PC-9 (cell line): ENCODE measurements around the gene LRRC28.

ENCODE experiments used
- EZH2 ChIP-seq: fragments of 200-600 bp; sonication (generic); IDR thresholded peaks from 2 replicates; pipeline ENCODE4 v1.8.0; 2017; ENCODE audit warnings: antibody characterized with exemption, low read depth
- TF ChIP-seq, protein P1 (sequence below): fragments of 200-600 bp; sonication (generic); conservative IDR thresholded peaks from 2 replicates; pipeline ENCODE4 v1.6.1; 2017; ENCODE audit warnings: mixed run types, antibody characterized with exemption, mild to moderate bottlenecking, moderate library complexity

DNA sequence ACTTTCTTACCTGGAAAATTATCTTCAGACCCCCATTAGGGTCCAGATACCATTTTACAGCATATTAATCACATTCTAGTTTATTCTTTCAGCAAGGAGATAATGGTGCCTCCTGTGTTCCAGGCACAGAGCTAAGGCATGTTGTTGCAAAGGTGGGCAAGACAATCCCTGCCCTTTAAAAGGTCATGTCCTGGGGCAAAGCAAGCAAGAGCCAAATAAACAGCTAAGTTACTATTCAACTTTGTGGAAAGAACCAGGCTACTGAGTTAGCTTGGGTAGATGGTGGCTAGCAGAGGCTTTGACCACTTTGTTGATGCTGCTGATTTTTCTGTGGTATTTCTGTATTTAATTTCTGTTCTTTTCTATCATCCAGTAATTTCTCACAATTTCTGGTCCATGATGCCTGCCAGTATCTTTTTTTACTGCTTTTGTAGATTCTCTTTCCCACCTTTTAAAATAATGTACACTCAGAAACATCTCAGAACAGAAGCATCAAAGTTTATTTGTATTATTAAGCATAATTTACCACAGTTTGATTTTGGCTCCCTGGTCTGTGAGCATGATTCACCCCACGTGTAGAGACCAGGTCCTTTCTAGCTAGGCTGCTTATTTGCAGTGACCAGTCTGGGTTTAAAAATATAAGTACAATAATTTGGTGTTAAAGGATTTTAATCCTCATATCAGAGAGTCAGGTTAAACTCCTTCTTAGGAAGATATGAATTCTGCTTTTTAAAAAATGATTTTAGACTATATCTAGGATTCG lies 71.5 kb downstream of the LRRC28 start:
- TF ChIP-seq, protein P1, sequence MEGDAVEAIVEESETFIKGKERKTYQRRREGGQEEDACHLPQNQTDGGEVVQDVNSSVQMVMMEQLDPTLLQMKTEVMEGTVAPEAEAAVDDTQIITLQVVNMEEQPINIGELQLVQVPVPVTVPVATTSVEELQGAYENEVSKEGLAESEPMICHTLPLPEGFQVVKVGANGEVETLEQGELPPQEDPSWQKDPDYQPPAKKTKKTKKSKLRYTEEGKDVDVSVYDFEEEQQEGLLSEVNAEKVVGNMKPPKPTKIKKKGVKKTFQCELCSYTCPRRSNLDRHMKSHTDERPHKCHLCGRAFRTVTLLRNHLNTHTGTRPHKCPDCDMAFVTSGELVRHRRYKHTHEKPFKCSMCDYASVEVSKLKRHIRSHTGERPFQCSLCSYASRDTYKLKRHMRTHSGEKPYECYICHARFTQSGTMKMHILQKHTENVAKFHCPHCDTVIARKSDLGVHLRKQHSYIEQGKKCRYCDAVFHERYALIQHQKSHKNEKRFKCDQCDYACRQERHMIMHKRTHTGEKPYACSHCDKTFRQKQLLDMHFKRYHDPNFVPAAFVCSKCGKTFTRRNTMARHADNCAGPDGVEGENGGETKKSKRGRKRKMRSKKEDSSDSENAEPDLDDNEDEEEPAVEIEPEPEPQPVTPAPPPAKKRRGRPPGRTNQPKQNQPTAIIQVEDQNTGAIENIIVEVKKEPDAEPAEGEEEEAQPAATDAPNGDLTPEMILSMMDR, result no peak
- no peak for TF ChIP-seq EZH2
